Endothelial cell of umbilical vein (primary cell): ENCODE data around the gene ARFGEF3. TPM values are rescaled to one million over a fixed set of nuclear protein-coding genes. Genes with fewer than 3 reads are reported as not detected.

Source experiments
- BruUV-seq: library from RNA; stranded (reverse); fragments of 400-500 nt; replicated peaks from 2 replicates; lab custom pipeline; 2021; lab: Mats Ljungman, UMichigan
- CTCF ChIA-PET: fragments of 300-600, 350-600 bp; sonication (Branson Sonifier 250); formaldehyde crosslinking; loops from one replicate; lab custom pipeline; 2021; ENCODE audit warnings: antibody characterized with exemption, inconsistent platforms; lab: Charles Lee
- POLR2A ChIA-PET: fragments of 300-600, 350-600 bp; sonication (Branson Sonifier 250); formaldehyde crosslinking; loops from one replicate; lab custom pipeline; 2021; ENCODE audit warnings: antibody characterized with exemption, inconsistent platforms; lab: Charles Lee
- DNase-seq: peaks from one replicate; pipeline ENCODE4 v3.0.0-alpha.2; 2011; ENCODE audit warnings: low read depth, low spot score
- FAIRE-seq: peaks from 2 replicates; lab custom pipeline; 2011; peaks lifted over from hg19 to GRCh38; lab: Jason Lieb, UNC
- H2AFZ ChIP-seq: 2 replicates; pipeline ENCODE4 v1.6.0; 2012; ENCODE audit warnings: low read depth, low read length, control low read depth, inconsistent platforms
- H3K27ac ChIP-seq: 2 replicates; pipeline ENCODE4 v1.5.1; 2011; ENCODE audit warnings: low read depth, mild to moderate bottlenecking, control low read depth, low read length, moderate library complexity; ENCODE audit not compliant: insufficient read depth
- H3K27me3 ChIP-seq, 2 experiments: 2 replicates each; pipeline versions ENCODE4 v1.6.0 to v1.6.1; 2011; ENCODE audit warnings: low read length in 2 of 2, mixed read lengths in 1 of 2; ENCODE audit not compliant: control insufficient read depth in 2 of 2, insufficient read depth in 2 of 2
- H3K36me3 ChIP-seq, 2 experiments: 2 replicates in 1 of 2; 3 replicates in 1 of 2; pipeline ENCODE4 v1.5.1; 2011; ENCODE audit warnings: low read length in 2 of 2, mild to moderate bottlenecking in 1 of 2, moderate library complexity in 1 of 2; ENCODE audit not compliant: control insufficient read depth in 2 of 2, insufficient read depth in 2 of 2; ENCODE audit errors: extremely low read depth in 1 of 2
- H3K4me1 ChIP-seq: 3 replicates; pipeline ENCODE4 v1.5.1; 2011; ENCODE audit warnings: mild to moderate bottlenecking, low read length; ENCODE audit not compliant: control insufficient read depth, insufficient read depth; ENCODE audit errors: extremely low read depth
- H3K4me2 ChIP-seq: 2 replicates; pipeline ENCODE4 v1.6.1; 2011; ENCODE audit warnings: low read length, control low read depth, mixed read lengths; ENCODE audit not compliant: insufficient read depth
- H3K4me3 ChIP-seq, 3 experiments: fragments of 200-600 bp in 1 of 3; sonication (generic), shearing (Covaris generic) in 1 of 3; replicated peaks in 1 of 3; 2 replicates each; pipeline ENCODE4 v1.5.1; 2011 to 2016; ENCODE audit warnings: control low read depth in 3 of 3, low read length in 3 of 3, mild to moderate bottlenecking in 2 of 3, inconsistent platforms in 1 of 3, low read depth in 1 of 3, moderate library complexity in 1 of 3; ENCODE audit not compliant: insufficient read depth in 1 of 3
- H3K79me2 ChIP-seq: 2 replicates; pipeline ENCODE4 v1.6.0; 2012; ENCODE audit warnings: low read length, inconsistent platforms; ENCODE audit not compliant: control insufficient read depth, insufficient read depth
- H3K9ac ChIP-seq: replicated peaks from 2 replicates; pipeline ENCODE3; 2011; ENCODE audit warnings: low read length, control low read depth; ENCODE audit not compliant: insufficient read depth; ENCODE audit errors: extremely low read depth
- H3K9me1 ChIP-seq: replicated peaks from 3 replicates; pipeline ENCODE4 v1.6.0; 2011; ENCODE audit warnings: mild to moderate bottlenecking, low read length; ENCODE audit not compliant: control insufficient read depth, insufficient read depth; ENCODE audit errors: extremely low read depth
- H3K9me3 ChIP-seq: replicated peaks from 2 replicates; pipeline ENCODE4 v1.5.1; 2012; ENCODE audit warnings: low read length, inconsistent platforms; ENCODE audit not compliant: control insufficient read depth, insufficient read depth
- H4K20me1 ChIP-seq: replicated peaks from 2 replicates; pipeline ENCODE3; 2011; ENCODE audit warnings: mild to moderate bottlenecking, low read length; ENCODE audit not compliant: control insufficient read depth, insufficient read depth; ENCODE audit errors: extremely low read depth
- CTCF ChIP-seq, 2 donors: IDR thresholded peaks; 1 replicate in 1 of 2; 2 replicates in 1 of 2; pipeline ENCODE4 v1.5.1; 2011; ENCODE audit warnings: low read length in 2 of 2, mild to moderate bottlenecking in 2 of 2, moderate library complexity in 2 of 2, control low read depth in 1 of 2, inconsistent platforms in 1 of 2, low read depth in 1 of 2; ENCODE audit not compliant: insufficient read depth in 1 of 2; ENCODE audit errors: extremely low read depth in 1 of 2
- EZH2 ChIP-seq: IDR thresholded peaks from 2 replicates; pipeline ENCODE4 v1.6.1; 2012; ENCODE audit warnings: borderline replicate concordance, low read depth, mild to moderate bottlenecking, moderate library complexity, low read length, inconsistent platforms; ENCODE audit not compliant: severe bottlenecking
- FOS ChIP-seq: IDR thresholded peaks from 2 replicates; pipeline ENCODE4 v1.6.1; 2011; ENCODE audit warnings: mild to moderate bottlenecking, low read length, moderate library complexity, borderline replicate concordance; ENCODE audit not compliant: insufficient read depth
- GATA2 ChIP-seq: IDR thresholded peaks from 2 replicates; pipeline ENCODE4 v1.7.0; 2011; ENCODE audit warnings: low read depth, mild to moderate bottlenecking, moderate library complexity, mixed read lengths, low read length; ENCODE audit not compliant: insufficient read length, insufficient read depth
- JUN ChIP-seq: IDR thresholded peaks from 2 replicates; pipeline ENCODE4 v1.6.1; 2011; ENCODE audit warnings: borderline replicate concordance, low read depth; ENCODE audit not compliant: insufficient read length, insufficient read depth
- MAX ChIP-seq: IDR thresholded peaks from 2 replicates; pipeline ENCODE4 v1.6.1; 2011; ENCODE audit not compliant: insufficient read depth, insufficient read length
- MYC ChIP-seq: IDR thresholded peaks from one replicate; pipeline ENCODE4 v1.6.1; 2011; ENCODE audit warnings: mild to moderate bottlenecking, low read depth, low read length
- POLR2A ChIP-seq: IDR thresholded peaks from 2 replicates; pipeline ENCODE4 v1.6.1; 2012; ENCODE audit warnings: low read depth, mild to moderate bottlenecking, control low read depth, low read length
- POLR2AphosphoS5 ChIP-seq: IDR thresholded peaks from 2 replicates; pipeline ENCODE4 v1.6.1; 2012; ENCODE audit warnings: low read depth, mild to moderate bottlenecking, control low read depth, low read length, moderate library complexity; ENCODE audit not compliant: insufficient read depth
- dilution Hi-C: fragments of 300-500 bp; cut with MboI; formaldehyde crosslinking; loops from one replicate; pipeline ENCODE4 v1.15.0; 2019; ENCODE audit warnings: low sequenced_read_pairs; ENCODE audit not compliant: extremely low pct_ligation_motif_present
- intact Hi-C: fragments of 100-400 bp; cut with micrococcal nuclease; formaldehyde crosslinking; loops from one replicate; pipeline ENCODE4 v1.10.0; 2022
- polyA plus RNA-seq, 4 experiments: library from polyadenylated mRNA; depleted of rRNA in 3 of 4; stranded (reverse) in 3 of 4; unstranded in 1 of 4; fragments of >200 nt; gene quantifications; 2 replicates each; pipeline versions ENCODE4 v1.2.1 to v1.2.3, GENCODE V29; 2011 to 2012; ENCODE audit warnings: missing spikeins in 1 of 4
- total RNA-seq: library from RNA; stranded (reverse); gene quantifications from 2 replicates; pipeline ENCODE4 v1.2.3, GENCODE V29; 2021

ARFGEF3 gene
- total and polyA plus RNA-seq, 2 donors (not counting 3 experiments of a cell fraction or from before 2014, with no cell fraction given) = 1.3 to 7.3 TPM

GRCh38 chr6:138267971-138268895, 106.5 kb downstream of the ARFGEF3 start:
- no peaks in the 10 kb centered on the region for H3K79me2 ChIP-seq
- H3K4me1 ChIP-seq = no peaks in the 10 kb centered on the region
- H4K20me1 ChIP-seq = no peaks in the 10 kb centered on the region
- H3K27me3 ChIP-seq = no peaks in the 10 kb centered on the region
- no peaks in the 10 kb centered on the region for H3K36me3 ChIP-seq
- no peak overlapping the region for H3K9ac ChIP-seq
- POLR2A ChIA-PET = no interaction called here
- dilution Hi-C loops = no loop called here
- no TSS peak for BruUV-seq
- FAIRE-seq (no peak), DNase-seq (no peak)
- intact Hi-C loops = no loop called here
- CTCF ChIA-PET = interaction anchor here (0.7 kb wide), 1 partner anchor 19 kb away, joined by 4 read pairs; no protein-coding TSS in a partner anchor
- H3K27ac ChIP-seq = no peak overlapping the region
- H3K9me1 ChIP-seq = no peaks in the 10 kb centered on the region
- H3K4me2 ChIP-seq = no peak overlapping the region
- H2AFZ ChIP-seq = no peak overlapping the region
- TF ChIP-seq JUN (no peak), GATA2 (no peak), FOS (no peak), MAX (no peak), POLR2AphosphoS5 (no peak), CTCF (IDR thresholded peaks at IDR 0.05; ENCODE audit: extremely low read depth in 1 of 2, insufficient read depth in 1 of 2, low read depth in 1 of 2, low read length in 2 of 2) (no peak), POLR2A (no peak), EZH2 (no peak), MYC (no peak)
- no peak overlapping the region for H3K4me3 ChIP-seq
- no peaks in the 10 kb centered on the region for H3K9me3 ChIP-seq
